Activated CD4-positive, alpha-beta T cell treated with anti-CD3 and anti-CD28 coated beads, Interleukin-2, amount 50 U/mL, for 4 hours (primary cell): ENCODE measurements around the gene FERMT1.
"Not testable (repeated sequence)": the region's sequence is repeated elsewhere in the genome, so short reads cannot be mapped to it uniquely, and the experiment has no call there.

Experiments used
- DNase-seq, 2 experiments: peaks; one replicate each; pipeline ENCODE4 v3.0.0-alpha.2; 2020

Gene FERMT1

DNA sequence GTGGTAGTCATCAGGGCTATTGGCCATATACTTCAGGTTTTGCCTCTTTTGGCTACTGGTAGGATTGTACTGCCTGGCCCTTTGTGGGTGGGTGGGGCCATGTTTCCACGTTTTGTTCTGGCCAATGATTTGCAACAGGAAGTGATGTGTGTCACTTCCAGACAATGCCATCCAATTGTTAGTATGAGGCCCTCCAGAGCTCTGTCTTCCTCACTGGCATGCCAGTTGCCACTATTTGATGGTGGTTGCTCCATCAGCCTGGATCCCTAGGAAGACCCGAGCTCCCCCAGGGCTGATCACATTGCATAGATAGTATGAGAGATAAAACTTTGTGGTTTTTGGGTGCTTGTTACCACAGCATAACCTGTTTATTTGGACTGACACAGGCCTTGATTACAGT is 61.3 kb downstream of the FERMT1 start:
- DNase-seq, result no peak

DNA sequence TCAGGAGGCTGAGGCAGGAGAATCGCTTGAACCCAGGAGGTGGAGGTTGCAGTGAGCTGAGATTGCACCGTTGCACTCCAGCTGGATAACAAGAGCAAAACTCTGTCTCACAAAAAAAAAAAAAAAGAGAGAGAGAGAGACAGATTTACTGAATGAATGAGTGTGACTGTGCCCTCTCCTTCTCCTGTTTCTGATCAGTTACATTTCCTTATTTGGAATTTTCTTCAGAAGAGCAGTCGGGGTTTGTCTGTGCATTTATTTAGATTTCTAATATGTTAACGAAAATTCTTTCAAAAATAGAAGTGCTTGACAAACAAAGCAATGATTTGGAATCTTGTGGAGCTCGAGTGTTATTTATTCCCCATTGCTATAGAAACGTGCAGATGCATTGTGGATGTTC is 62.6 kb downstream of the FERMT1 start:
- DNase-seq, result no peak

DNA sequence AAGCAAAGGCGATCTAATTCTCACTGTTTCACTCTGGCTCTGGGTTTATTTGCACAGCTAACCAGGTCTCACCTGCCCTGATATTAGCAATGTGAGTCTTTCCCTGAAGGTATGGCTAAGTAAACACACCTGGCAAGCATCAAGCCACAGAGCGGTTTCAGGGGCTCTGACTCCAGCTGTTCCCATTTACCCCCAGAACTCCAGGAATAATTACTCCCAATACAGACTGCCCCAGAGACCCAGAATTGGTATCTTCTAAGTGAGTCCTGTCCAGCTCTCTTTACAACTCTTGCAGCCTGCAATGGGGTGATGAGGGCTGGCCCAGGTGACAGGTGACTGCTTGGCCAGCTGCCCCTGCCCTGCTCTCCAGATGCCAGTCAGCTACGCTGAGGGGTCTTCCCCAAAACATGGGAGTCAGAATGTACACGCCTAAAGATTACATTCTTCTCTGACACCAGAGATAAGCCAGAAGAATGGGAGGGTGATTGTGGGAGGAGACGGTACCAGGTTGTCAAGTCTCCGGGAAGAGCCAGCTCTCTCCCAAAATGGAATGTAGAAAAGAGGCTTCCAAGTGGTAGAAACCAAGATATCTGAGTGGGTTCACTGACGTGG is 64.0 kb downstream of the FERMT1 start:
- no peak for DNase-seq

DNA sequence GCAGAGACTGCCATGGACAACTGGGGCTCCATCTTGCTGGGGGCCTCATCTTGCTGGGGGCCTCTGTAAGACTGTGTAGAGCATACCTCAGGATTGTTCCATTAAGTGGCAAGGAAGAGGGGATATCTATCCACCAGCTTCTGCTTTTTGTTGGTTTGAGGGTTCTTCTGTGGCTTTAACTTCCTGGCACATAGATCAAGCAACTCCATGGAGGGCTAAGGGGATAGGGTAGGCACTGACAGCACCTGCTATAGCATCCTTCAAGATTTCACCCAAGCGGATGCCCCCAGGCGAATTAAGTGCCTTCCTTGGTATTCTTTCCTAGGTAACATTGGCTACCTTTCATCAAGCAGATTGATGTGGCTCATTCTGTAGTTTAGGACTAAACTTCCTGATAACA is 65.1 kb downstream of the FERMT1 start:
- DNase-seq, result no peak

DNA sequence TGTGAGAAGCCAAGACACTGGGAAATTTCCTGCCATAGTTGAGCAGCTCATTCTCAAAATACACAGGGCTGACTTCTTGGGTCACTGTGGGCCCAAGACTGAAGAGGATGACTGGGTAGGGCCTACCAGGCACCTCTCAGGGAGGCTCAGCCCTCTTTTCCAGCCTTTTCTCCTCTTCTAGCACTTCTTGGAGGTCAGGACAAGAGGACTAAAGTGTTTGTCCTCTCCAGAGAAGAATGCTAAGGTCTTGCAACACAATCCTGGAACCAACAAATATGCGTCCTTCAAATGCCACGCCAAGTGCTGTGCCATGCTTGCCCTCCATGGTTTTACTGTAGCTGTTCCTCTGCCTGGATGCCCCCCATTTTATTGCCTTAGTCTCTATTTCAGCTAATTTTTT is 65.7 kb downstream of the FERMT1 start:
- no peak for DNase-seq

DNA sequence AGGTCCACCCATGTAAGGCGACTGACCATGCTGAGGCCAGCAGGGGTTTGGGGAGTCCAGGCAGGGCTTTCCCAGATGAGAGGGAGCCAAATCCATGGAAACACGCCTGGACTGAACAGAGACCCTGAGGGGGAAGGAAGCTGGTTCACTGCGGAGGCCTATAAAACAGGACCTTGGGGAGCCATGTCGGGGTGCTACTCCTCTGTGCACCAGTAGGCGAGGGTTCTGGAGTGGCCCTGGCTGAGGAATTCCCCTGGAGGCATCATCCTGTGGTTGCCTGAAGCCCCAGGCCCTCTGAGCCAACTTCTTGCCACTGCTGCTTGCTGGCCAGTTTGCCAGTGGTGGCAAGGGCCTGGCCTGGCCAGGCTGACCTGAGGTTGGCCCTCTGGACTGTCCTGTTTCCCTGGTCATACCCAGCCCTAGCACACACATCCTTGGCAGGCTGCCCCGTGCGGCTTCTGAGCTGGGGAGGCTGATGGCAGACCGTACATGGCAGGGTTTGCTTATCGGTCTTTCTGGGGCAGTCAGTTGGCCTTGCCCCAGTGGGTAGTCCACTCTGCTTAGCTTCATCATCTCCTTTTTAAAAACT is 66.8 kb downstream of the FERMT1 start:
- no peak for DNase-seq

DNA sequence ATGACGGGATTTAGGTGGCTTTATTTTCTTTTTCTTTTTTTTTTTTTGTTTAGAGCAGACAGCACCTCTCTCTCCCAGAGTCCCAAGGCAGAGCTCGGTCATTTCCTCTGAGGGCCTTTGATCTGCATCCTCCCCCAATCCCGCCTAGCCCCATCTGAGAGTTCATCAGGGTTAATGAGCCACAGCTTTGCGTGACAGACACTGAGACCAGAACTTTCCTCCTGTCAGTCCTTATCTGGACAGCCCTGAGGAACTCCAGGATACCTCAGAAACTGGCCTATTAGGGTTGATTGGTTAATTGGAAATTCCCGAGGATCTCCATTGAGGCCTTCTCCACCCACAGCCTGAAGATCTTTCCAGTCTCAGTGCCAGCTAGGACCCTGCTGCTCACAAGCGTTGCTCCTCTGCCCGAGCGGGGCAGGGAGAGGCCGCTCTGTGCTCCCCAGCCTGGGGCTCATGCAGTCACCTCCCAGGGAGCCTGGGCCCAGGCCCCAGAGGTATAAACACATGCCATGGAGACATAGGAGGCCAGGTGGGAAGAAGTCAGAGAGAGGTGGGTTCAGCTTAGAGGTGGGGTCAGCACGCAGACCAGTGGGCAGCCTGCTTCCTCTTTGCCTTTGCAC is 67.6 kb downstream of the FERMT1 start:
- DNase-seq, result no peak

DNA sequence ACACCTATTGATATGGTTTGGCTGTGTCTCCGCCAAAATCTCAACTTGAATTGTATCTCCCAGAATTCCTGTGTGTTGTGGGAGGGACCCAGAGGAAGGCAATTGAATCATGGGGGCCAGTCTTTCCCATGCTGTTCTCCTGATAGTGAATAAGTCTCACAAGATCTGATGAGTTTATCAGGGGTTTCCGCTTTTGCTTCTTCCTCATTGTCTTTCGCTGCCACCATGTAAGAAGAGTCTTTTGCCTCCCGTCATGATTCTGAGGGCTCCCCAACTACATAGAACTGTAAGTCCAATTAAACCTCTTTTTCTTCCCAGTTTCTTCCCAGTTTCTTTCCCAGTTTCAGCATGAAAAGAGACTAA is 68.2 kb downstream of the FERMT1 start:
- DNase-seq, result not testable (repeated sequence)

DNA sequence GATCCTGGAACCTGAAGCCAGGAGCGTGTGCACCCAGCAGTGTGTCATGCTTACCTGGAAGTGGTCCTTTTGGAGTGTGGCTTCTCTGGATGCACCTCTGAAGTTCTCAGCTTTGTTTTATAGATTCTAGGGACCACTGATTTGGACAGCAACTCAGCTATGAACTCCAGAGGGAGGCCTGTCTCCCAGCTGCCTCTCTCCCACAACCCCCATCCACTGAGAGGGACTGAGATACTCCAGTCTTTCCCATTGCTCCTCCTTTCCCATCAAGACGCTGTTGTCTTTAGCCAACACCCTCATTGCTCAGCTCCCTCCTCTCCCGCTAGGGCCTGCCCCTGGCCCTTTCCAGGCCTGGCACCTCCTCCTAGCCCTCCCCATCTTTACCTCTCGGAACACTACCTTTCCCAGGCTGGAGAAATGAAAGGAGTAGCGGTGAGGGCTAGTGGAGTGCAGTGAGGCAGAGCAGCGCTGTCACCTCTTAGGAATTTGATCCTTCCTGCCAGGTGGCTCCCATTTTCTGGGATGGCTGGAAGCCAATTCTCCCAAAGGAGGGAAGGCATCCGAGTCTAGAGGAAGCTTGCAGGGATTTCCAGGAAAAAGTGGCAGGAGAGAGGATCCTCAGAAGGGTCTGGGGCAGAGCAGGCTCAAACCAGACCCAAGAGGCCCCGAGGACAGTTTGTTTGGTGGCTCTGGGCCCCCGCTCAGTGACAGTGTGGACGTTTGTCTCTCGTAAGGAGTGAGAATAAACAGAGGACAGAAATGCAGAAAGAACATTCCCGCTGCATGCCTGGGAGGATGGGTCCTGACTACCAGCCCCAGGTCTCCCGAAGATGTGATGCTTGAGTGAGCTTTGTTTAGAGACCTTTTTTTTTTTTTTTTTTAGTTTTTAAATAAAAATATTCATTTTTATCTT is 68.8 kb downstream of the FERMT1 start, which contains the start of gene LRRN4:
Gene LRRN4 (minus strand): TSS at position 285 of the 913 bp plus-strand sequence. CDS start 1,261 bp downstream, outside the sequence.
- DNase-seq, result no peak

DNA sequence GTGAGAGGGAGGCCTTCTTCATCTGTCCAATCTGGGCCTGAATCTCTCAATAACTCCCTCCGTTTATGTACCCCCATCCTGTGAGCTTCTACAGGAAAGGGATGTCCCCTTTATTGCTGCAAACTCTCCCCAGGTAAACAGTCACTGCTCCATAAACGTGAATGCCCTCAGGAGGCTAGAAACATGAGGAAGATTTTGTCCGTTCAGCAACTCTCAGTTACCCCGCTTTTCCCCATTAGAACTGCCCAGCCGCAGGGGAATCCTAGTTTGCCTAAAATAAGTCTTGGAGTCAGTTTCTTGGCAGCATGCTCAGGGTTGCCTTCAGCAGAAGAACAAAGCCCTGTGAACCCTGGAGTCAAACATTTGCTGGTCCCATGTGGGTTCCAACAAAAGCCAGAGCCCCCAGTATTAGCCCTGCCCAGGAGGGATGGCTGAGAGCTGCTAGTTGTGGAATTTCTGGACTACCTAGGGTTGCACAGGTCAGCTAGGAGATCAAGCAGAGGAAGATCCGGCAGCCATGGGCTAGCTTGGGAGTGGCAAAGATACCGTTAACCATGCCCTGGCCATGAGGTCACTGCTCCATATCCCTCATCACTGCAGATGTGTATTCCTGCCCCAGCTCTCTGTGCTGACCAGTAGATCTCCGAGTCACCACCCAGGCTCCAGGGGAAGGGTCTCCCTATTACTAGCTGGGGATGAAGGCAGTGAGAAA is 69.6 kb downstream of the FERMT1 start:
- no peak for DNase-seq

DNA sequence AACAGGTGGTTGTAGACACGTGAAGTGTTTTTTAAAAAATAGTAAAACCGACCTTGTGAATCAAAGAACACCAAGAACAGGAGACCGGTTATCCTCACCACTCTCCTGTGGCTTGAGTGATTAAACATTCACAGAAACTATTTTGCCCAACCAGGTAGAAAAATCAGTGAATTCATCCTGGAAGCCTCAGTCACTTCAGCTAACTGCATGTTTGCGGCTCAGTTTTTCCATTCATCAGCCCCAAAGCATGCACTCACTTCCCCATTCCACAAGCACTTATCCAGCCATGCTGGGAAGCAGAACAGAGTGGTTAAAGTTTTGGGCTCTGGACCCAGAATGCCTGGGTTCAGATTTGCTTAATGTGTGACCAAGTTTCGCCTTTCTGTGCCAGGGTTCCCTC is 71.3 kb downstream of the FERMT1 start:
- no peak for DNase-seq

DNA sequence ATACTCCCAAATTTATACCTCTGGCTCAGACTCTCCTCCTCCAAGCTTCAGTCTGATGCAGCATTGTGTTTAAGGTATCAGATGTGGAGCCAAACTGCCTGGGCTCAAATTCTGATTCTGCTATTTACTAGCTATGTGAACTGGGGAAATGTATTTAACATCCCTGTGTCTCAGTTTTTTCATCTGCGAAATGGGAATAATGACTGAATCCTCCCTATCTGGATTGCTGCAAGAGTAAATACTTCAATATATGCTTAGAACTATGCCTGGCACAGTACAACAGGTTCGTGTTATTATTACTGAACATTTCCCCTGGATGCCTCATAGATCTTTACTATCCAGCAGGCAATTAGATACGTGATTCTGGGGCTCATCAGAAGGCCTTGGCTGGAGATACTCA is 74.4 kb downstream of the FERMT1 start:
- DNase-seq, result no peak

DNA sequence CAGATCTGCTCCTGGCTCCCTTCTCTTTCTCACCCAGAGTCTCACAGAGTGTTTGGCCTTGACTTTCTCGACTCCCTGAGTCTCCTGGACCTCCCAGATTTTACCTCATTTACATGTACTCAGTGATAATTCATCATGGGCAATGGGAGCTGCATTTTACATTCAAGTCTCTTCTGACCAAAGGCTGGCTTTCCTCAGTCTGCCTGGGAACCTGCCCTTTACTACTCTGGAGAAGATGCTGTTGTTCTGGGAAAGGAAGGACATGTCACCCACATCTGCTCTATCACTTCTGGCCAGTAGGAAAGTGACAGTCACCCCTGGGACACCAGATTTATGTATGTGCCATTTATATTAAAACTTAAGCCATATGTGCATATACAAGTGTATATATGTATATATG is 76.4 kb downstream of the FERMT1 start:
- no peak for DNase-seq

DNA sequence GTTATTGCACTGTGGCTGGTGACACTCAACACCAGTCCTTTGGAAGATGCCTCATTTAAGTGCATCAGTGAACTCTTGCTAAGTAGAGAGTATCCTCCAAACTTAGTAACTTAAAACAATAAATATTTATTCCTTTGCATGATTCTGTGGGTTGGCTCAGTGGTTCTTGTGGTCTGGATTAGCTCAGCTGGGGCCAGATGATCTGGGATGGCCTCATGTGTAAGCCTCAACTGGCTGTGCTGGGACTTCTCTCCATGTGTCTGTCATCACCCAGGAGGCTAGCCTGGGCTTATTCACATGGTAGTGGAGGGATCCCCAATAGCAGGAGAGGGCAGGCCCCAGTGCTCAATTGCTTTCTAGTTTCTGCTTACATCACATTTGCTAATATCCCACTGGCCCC is 77.3 kb downstream of the FERMT1 start:
- no peak for DNase-seq

DNA sequence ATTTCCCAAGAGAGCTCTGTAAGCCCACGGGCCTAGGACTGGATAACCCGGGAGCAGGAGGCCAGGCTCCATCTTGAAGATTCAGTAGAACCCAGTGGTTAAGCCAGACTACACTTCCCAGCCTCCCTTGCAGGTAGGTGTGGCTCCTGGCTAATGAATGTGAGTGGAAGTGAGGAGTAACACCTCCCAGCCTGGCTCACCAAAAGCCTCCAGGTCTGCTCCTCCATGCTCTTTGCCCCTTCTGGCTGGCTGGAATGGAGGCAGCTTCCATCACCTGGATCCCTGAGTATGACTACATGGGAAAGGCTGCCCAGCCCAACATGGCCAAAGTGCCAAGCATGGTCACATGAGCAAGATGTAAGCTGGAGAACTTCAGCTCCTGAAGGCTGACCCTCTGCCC is 78.7 kb downstream of the FERMT1 start:
- DNase-seq, result no peak

DNA sequence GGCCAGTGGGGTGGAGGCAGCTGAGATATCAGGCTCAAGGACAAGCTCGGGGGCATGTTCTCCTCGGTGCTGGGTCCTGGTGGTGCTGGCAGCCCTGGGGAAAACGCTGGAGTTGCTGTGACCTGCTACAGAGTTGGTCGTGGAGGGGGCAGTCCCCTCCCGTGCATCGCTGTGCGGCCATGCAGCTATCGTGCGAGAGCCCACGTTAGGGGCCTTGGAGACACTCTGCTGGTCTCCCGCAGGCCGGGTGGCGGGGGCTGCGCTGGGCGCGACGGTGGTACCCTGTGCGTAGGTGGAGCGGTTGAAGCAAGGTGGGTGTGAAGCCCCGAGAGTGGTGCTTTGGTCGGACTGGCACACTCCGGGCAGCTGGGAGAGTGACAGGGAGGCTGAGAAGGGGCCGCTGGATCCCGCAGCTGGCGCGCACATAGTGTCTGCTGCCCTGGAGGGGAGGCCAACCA is 81.0 kb downstream of the FERMT1 start:
- no peak for DNase-seq

DNA sequence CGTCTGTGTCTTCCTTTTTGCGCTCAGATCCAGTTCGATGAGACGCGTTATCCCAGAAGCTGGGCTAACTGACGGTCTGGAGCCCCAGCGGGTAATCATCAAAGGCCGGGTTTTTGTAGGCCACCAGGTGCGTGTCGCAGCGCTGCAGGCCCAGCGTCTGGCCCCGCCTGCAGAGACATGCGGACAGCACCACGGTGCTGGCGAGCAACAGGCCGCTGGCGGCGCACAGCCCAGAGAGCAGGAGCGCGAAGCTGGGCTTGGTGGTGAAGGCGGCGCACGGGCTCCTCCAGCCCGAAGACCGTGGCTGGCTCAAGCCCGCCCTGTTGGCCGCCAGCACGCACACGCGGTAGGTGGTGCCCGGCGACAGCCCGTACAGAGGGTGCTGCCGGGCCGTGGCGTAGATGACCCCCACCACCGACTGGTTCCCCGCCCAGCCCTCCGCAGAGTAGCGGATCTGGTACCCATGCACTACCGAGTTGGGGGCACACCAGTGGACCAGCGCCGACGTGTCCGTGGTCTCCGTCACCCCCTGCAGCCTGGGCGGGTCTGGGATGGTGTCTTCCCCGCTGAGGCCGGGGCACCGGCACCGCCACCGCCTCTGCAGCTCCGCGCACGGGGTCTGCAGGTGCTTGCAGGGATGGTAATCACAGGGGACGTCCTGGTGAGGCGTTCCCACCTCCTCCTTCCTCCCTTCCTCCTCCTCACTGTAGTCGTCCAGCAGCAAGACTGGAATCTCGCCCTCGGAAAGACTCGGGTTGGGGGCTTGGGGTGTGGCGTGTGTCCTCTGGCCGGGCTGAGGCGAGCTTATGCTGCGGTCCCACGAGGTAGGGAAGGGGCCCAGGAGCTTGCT is 81.6 kb downstream of the FERMT1 start:
- no peak for DNase-seq

DNA sequence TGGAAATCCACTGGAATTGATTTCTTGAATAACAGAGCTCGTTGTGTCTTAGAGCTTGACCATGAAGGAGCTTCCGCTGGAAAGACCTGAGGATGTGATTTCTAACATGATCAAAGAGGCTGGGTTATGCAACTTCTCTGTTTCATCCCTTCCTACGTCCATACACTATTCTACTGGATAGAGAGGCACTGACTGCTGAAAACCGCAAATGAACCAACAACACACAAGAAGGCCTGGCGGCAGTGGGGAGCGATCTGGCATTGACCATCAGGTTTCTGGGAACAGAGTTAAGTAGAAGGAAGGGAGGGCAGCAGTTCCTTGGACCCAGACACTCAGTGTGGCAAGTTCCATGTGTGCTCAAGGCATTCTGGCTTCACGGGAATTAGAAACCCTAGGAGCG is 82.3 kb downstream of the FERMT1 start:
- DNase-seq, result no peak

DNA sequence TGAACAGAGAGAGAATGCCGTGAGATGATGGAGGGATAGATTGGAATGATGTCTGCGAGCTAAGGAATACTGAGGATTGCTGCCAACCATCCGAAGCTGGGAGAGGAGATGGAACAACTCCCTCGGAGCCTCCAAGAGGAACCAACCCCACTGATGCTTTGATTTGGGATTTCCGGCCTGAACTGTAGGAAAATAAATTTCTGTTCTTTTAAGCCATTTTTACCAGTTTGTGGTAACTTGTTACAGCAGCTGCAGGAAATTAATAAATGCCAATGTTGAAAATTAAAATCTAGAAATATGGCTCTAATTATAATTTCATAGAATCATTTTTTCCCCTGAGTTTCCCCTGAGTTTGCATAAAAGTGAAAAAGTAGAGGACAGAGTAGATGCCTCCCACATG is 83.1 kb downstream of the FERMT1 start:
- DNase-seq, result no peak

DNA sequence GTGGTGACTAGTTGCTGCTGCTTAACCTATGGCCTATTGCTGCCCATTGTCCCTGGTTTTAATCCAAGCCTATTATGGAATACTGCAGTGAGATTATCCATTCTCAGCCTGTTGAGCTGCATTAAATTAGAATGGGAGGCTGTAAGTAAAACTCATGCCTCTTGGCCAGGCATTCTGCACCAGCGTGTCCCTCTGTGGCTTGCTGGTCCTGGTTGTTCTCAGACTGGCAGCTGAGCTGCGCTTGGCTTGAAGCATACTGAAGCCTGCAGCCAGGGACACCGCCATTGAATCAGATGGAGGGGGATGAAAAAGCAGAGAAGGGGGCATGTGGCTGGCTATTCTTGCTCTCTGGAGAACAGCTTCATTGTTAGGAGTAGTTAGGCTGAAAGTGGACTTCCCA is 84.6 kb downstream of the FERMT1 start:
- no peak for DNase-seq

DNA sequence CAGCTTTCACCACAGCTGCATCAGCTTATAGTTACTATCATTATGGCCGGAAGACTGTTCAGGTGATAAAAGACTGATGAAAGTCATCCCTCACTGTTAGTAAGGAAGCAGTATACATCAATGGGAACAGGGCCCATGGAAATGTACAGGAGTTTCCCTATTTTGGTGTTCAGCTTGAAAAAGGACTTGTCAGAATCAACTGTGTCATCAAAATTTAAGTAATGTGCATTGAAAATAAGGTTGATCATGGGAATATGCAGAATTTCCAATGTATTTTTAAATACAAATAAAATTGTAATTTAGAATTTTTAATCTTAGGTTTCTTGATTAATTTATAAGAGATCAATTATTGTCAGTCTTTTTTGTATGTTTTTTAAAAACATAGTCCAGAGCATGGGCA is 85.7 kb downstream of the FERMT1 start:
- DNase-seq, result no peak

DNA sequence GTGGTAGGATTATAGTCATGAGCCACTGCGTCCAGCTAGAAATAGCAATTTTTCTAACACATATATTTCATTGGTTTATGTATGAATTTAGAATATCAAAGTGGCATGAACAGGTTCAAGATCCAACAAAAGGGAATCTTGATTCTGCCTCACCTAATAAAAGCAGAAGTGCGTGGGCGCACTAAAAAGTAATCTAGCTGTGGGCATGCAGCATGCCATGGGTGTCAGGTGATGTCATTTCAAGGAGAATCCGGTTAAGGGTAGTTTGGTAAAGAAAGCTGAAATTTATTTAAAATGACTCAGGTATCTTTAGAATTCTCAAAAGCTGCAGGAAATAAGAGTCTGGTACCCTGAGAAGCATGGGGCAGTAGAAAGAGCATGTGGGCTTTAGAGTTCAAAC is 86.6 kb downstream of the FERMT1 start:
- no peak for DNase-seq
